WTC11 (cell line): ENCODE results near the gene AGBL5.

ENCODE experiments used
- ETV6 ChIP-seq: sonication (generic); formaldehyde crosslinking; IDR thresholded peaks from 2 replicates; pipeline ENCODE4 v1.8.1; 2022; ENCODE audit warnings: mild to moderate bottlenecking, missing genetic modification reagents
- ZBTB21 ChIP-seq: sonication (generic); formaldehyde crosslinking; IDR thresholded peaks from 2 replicates; pipeline ENCODE4 v1.8.1; 2023; ENCODE audit warnings: mild to moderate bottlenecking, missing genetic modification reagents, borderline replicate concordance
- TF ChIP-seq, protein P1 (sequence below): sonication (generic); formaldehyde crosslinking; IDR thresholded peaks from 2 replicates; pipeline ENCODE4 v1.8.0; 2022; ENCODE audit warnings: mild to moderate bottlenecking, missing genetic modification reagents
- TF ChIP-seq, protein P2 (sequence below): fragments of 200-600 bp; IDR thresholded peaks from 2 replicates; pipeline ENCODE4 v1.8.0; 2022; ENCODE audit warnings: antibody characterized with exemption
- TF ChIP-seq, protein P3 (sequence below): sonication (generic); formaldehyde crosslinking; IDR thresholded peaks from 2 replicates; pipeline ENCODE4 v1.8.1; 2023; ENCODE audit warnings: mild to moderate bottlenecking, missing genetic modification reagents
- TF ChIP-seq, protein P4 (sequence below): sonication (generic); formaldehyde crosslinking; IDR thresholded peaks from 2 replicates; pipeline ENCODE4 v1.8.1; 2022; ENCODE audit warnings: missing genetic modification reagents, borderline replicate concordance
- TF ChIP-seq, protein P5 (sequence below): sonication (generic); formaldehyde crosslinking; IDR thresholded peaks from 2 replicates; pipeline ENCODE4 v1.8.1; 2022; ENCODE audit warnings: mild to moderate bottlenecking, missing genetic modification reagents, moderate library complexity, borderline replicate concordance
- TF ChIP-seq, protein P6 (sequence below): sonication (generic); formaldehyde crosslinking; IDR thresholded peaks from 2 replicates; pipeline ENCODE4 v1.8.0; 2023; ENCODE audit warnings: missing genetic modification reagents, mild to moderate bottlenecking, borderline replicate concordance
- TF ChIP-seq, protein P7 (sequence below): sonication (generic); formaldehyde crosslinking; IDR thresholded peaks from 2 replicates; pipeline ENCODE4 v1.8.0; 2023; ENCODE audit warnings: missing genetic modification reagents

DNA sequence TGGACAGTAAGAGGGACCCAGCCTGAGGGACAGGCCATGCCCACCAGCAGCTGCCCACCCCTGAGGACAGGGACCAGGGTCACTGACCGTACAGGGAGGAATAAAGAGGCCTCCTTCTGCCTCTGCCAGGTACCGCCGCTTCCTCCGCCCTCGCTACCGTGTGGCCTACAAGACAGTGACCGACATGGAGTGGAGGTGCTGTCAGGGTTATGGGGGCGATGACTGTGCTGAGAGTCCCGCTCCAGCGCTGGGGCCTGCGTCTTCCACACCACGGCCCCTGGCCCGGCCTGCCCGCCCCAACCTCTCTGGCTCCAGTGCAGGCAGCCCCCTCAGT lies 29.1 kb downstream of the AGBL5 start:
- TF ChIP-seq, protein P1, sequence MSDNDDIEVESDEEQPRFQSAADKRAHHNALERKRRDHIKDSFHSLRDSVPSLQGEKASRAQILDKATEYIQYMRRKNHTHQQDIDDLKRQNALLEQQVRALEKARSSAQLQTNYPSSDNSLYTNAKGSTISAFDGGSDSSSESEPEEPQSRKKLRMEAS (CRISPR knock-in tag) = no peak
- TF ChIP-seq, protein P2, sequence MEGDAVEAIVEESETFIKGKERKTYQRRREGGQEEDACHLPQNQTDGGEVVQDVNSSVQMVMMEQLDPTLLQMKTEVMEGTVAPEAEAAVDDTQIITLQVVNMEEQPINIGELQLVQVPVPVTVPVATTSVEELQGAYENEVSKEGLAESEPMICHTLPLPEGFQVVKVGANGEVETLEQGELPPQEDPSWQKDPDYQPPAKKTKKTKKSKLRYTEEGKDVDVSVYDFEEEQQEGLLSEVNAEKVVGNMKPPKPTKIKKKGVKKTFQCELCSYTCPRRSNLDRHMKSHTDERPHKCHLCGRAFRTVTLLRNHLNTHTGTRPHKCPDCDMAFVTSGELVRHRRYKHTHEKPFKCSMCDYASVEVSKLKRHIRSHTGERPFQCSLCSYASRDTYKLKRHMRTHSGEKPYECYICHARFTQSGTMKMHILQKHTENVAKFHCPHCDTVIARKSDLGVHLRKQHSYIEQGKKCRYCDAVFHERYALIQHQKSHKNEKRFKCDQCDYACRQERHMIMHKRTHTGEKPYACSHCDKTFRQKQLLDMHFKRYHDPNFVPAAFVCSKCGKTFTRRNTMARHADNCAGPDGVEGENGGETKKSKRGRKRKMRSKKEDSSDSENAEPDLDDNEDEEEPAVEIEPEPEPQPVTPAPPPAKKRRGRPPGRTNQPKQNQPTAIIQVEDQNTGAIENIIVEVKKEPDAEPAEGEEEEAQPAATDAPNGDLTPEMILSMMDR = no peak
- TF ChIP-seq, protein P3, sequence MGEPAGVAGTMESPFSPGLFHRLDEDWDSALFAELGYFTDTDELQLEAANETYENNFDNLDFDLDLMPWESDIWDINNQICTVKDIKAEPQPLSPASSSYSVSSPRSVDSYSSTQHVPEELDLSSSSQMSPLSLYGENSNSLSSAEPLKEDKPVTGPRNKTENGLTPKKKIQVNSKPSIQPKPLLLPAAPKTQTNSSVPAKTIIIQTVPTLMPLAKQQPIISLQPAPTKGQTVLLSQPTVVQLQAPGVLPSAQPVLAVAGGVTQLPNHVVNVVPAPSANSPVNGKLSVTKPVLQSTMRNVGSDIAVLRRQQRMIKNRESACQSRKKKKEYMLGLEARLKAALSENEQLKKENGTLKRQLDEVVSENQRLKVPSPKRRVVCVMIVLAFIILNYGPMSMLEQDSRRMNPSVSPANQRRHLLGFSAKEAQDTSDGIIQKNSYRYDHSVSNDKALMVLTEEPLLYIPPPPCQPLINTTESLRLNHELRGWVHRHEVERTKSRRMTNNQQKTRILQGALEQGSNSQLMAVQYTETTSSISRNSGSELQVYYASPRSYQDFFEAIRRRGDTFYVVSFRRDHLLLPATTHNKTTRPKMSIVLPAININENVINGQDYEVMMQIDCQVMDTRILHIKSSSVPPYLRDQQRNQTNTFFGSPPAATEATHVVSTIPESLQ (CRISPR knock-in tag) = no peak
- TF ChIP-seq, protein P4, sequence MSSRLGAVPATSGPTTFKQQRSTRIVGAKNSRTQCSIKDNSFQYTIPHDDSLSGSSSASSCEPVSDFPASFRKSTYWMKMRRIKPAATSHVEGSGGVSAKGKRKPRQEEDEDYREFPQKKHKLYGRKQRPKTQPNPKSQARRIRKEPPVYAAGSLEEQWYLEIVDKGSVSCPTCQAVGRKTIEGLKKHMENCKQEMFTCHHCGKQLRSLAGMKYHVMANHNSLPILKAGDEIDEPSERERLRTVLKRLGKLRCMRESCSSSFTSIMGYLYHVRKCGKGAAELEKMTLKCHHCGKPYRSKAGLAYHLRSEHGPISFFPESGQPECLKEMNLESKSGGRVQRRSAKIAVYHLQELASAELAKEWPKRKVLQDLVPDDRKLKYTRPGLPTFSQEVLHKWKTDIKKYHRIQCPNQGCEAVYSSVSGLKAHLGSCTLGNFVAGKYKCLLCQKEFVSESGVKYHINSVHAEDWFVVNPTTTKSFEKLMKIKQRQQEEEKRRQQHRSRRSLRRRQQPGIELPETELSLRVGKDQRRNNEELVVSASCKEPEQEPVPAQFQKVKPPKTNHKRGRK (CRISPR knock-in tag) = no peak
- TF ChIP-seq, protein P5, sequence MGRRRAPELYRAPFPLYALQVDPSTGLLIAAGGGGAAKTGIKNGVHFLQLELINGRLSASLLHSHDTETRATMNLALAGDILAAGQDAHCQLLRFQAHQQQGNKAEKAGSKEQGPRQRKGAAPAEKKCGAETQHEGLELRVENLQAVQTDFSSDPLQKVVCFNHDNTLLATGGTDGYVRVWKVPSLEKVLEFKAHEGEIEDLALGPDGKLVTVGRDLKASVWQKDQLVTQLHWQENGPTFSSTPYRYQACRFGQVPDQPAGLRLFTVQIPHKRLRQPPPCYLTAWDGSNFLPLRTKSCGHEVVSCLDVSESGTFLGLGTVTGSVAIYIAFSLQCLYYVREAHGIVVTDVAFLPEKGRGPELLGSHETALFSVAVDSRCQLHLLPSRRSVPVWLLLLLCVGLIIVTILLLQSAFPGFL (CRISPR knock-in tag) = no peak
- TF ChIP-seq ETV6 (CRISPR knock-in tag) (no peak), ZBTB21 (no peak)
- TF ChIP-seq, protein P6, sequence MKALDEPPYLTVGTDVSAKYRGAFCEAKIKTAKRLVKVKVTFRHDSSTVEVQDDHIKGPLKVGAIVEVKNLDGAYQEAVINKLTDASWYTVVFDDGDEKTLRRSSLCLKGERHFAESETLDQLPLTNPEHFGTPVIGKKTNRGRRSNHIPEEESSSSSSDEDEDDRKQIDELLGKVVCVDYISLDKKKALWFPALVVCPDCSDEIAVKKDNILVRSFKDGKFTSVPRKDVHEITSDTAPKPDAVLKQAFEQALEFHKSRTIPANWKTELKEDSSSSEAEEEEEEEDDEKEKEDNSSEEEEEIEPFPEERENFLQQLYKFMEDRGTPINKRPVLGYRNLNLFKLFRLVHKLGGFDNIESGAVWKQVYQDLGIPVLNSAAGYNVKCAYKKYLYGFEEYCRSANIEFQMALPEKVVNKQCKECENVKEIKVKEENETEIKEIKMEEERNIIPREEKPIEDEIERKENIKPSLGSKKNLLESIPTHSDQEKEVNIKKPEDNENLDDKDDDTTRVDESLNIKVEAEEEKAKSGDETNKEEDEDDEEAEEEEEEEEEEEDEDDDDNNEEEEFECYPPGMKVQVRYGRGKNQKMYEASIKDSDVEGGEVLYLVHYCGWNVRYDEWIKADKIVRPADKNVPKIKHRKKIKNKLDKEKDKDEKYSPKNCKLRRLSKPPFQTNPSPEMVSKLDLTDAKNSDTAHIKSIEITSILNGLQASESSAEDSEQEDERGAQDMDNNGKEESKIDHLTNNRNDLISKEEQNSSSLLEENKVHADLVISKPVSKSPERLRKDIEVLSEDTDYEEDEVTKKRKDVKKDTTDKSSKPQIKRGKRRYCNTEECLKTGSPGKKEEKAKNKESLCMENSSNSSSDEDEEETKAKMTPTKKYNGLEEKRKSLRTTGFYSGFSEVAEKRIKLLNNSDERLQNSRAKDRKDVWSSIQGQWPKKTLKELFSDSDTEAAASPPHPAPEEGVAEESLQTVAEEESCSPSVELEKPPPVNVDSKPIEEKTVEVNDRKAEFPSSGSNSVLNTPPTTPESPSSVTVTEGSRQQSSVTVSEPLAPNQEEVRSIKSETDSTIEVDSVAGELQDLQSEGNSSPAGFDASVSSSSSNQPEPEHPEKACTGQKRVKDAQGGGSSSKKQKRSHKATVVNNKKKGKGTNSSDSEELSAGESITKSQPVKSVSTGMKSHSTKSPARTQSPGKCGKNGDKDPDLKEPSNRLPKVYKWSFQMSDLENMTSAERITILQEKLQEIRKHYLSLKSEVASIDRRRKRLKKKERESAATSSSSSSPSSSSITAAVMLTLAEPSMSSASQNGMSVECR (CRISPR knock-in tag) = no peak
- TF ChIP-seq, protein P7, sequence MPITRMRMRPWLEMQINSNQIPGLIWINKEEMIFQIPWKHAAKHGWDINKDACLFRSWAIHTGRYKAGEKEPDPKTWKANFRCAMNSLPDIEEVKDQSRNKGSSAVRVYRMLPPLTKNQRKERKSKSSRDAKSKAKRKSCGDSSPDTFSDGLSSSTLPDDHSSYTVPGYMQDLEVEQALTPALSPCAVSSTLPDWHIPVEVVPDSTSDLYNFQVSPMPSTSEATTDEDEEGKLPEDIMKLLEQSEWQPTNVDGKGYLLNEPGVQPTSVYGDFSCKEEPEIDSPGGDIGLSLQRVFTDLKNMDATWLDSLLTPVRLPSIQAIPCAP (CRISPR knock-in tag) = no peak
